Measurements from ENCODE around the gene COG2. TPM values are rescaled to one million over a fixed set of nuclear protein-coding genes. Genes with fewer than 3 reads are reported as not detected.

COG2 gene
- total and polyA plus RNA-seq, 2 experiments from 2014 or later = 14.6 to 16.4 TPM

GRCh38 chr1:230693777-230694176 is 51.5 kb downstream of the COG2 start:
- H3F3A ChIP-seq (ENCODE audit: insufficient read depth) = no peaks in the 10 kb centered on the region
- no peak for DNase-seq
- in situ Hi-C loops (cut with MboI) = no loop called here
- no peak overlapping the region for H3K27ac ChIP-seq
- H3K9ac ChIP-seq = no peak overlapping the region
- H3K79me2 ChIP-seq (ENCODE audit: insufficient read depth) = no peaks in the 10 kb centered on the region
- no peaks in the 10 kb centered on the region for H3K9me2 ChIP-seq (ENCODE audit: insufficient read depth)
- H2AFZ ChIP-seq = no peak overlapping the region
- H3K36me3 ChIP-seq (ENCODE audit: low read depth) = peaks cover 10% of the 10 kb centered on the region; the same call in 1 of the 2 replicates
- 80 to 81% methylated on average over 8 of the region's 8 CpGs for WGBS, 2 experiments (ENCODE audit: low coverage in 1 of 2, low lambda C conversion rate in 2 of 2, missing lambda C conversion rate in 2 of 2)
- no peak overlapping the region for H3K4me2 ChIP-seq (ENCODE audit: unreplicated experiment)
- no peaks in the 10 kb centered on the region for H3K9me3 ChIP-seq (ENCODE audit: low read depth)
- no peaks in the 10 kb centered on the region for H4K20me1 ChIP-seq (ENCODE audit: insufficient read depth)
- H3K27me3 ChIP-seq (replicated peaks; ENCODE audit: insufficient read depth) = no peaks in the 10 kb centered on the region
- no peak overlapping the region for H3K4me3 ChIP-seq
- no peaks in the 10 kb centered on the region for H3K4me1 ChIP-seq (ENCODE audit: insufficient read depth)
- TF ChIP-seq EZH2phosphoT487 (IDR thresholded peaks at IDR 0.05; ENCODE audit: insufficient read depth, low read depth) = no peak
- TF ChIP-seq EZH2 (IDR thresholded peaks at IDR 0.05; ENCODE audit: insufficient read depth, poor library complexity, severe bottlenecking) = no peak

GRCh38 chr1:230694464-230694863 is 52.2 kb downstream of the COG2 start:
- no peaks in the 10 kb centered on the region for H3K79me2 ChIP-seq (ENCODE audit: insufficient read depth)
- H3K27me3 ChIP-seq (replicated peaks; ENCODE audit: insufficient read depth) = no peaks in the 10 kb centered on the region
- TF ChIP-seq EZH2 (IDR thresholded peaks at IDR 0.05; ENCODE audit: insufficient read depth, poor library complexity, severe bottlenecking) (no peak), EZH2phosphoT487 (IDR thresholded peaks at IDR 0.05; ENCODE audit: insufficient read depth, low read depth) (no peak)
- no peaks in the 10 kb centered on the region for H3K4me1 ChIP-seq (ENCODE audit: insufficient read depth)
- H2AFZ ChIP-seq = no peak overlapping the region
- no peaks in the 10 kb centered on the region for H4K20me1 ChIP-seq (ENCODE audit: insufficient read depth)
- H3F3A ChIP-seq (ENCODE audit: insufficient read depth) = no peaks in the 10 kb centered on the region
- WGBS, 2 experiments (ENCODE audit: low coverage in 1 of 2, low lambda C conversion rate in 2 of 2, missing lambda C conversion rate in 2 of 2) = 87 to 88% methylated on average over 4 of the region's 4 CpGs
- peaks cover 10% of the 10 kb centered on the region; the same call in 1 of the 2 replicates for H3K36me3 ChIP-seq (ENCODE audit: low read depth)
- no peak overlapping the region for H3K27ac ChIP-seq
- no peak overlapping the region for H3K4me2 ChIP-seq (ENCODE audit: unreplicated experiment)
- H3K9me3 ChIP-seq (ENCODE audit: low read depth) = no peaks in the 10 kb centered on the region
- no peak overlapping the region for H3K4me3 ChIP-seq
- H3K9me2 ChIP-seq (ENCODE audit: insufficient read depth) = no peaks in the 10 kb centered on the region
- in situ Hi-C loops (cut with MboI) = no loop called here
- no peak for DNase-seq
- no peak overlapping the region for H3K9ac ChIP-seq

- in situ Hi-C loops (cut with MboI) = no loop called here
- Histone ChIP-seq H3K27ac (no peak overlapping the region), H3K27me3 (replicated peaks; ENCODE audit: insufficient read depth) (no peaks in the 10 kb centered on the region), H2AFZ (no peak overlapping the region), H3K4me3 (no peak overlapping the region), H3K4me1 (ENCODE audit: insufficient read depth) (no peaks in the 10 kb centered on the region), H3K9me2 (ENCODE audit: insufficient read depth) (no peaks in the 10 kb centered on the region), H3K9me3 (ENCODE audit: low read depth) (no peaks in the 10 kb centered on the region), H4K20me1 (ENCODE audit: insufficient read depth) (no peaks in the 10 kb centered on the region), H3K36me3 (ENCODE audit: low read depth) (peaks cover 9% of the 10 kb centered on the region; the same call in 1 of the 2 replicates), H3K4me2 (ENCODE audit: unreplicated experiment) (no peak overlapping the region), H3K79me2 (ENCODE audit: insufficient read depth) (no peaks in the 10 kb centered on the region), H3F3A (ENCODE audit: insufficient read depth) (no peaks in the 10 kb centered on the region), H3K9ac (no peak overlapping the region)
- TF ChIP-seq EZH2phosphoT487 (IDR thresholded peaks at IDR 0.05; ENCODE audit: insufficient read depth, low read depth) (no peak), EZH2 (IDR thresholded peaks at IDR 0.05; ENCODE audit: insufficient read depth, poor library complexity, severe bottlenecking) (no peak)
- no peak for DNase-seq
- WGBS, 2 experiments (ENCODE audit: low coverage in 1 of 2, low lambda C conversion rate in 2 of 2, missing lambda C conversion rate in 2 of 2) = 91 to 98% methylated on average over 4 of the region's 4 CpGs
Observed at GRCh38 chr1:230694991-230695390, 52.7 kb downstream of the COG2 start.

- H3K36me3 ChIP-seq (ENCODE audit: low read depth) = no peaks in the 10 kb centered on the region
Observed at GRCh38 chr1:230696218-230696617, 53.9 kb downstream of the COG2 start.

More at GRCh38 chr1:230696218-230696617, 53.9 kb downstream of the COG2 start:
- H3K9ac ChIP-seq = no peak overlapping the region
- 85 to 88% methylated on average over 8 of the region's 8 CpGs for WGBS, 2 experiments (ENCODE audit: low coverage in 1 of 2, low lambda C conversion rate in 2 of 2, missing lambda C conversion rate in 2 of 2)
- no peaks in the 10 kb centered on the region for H3K4me1 ChIP-seq (ENCODE audit: insufficient read depth)
- H3K9me2 ChIP-seq (ENCODE audit: insufficient read depth) = no peaks in the 10 kb centered on the region
- H3K27me3 ChIP-seq (replicated peaks; ENCODE audit: insufficient read depth) = no peaks in the 10 kb centered on the region
- DNase-seq = no peak
- no peak overlapping the region for H2AFZ ChIP-seq
- no peak overlapping the region for H3K4me2 ChIP-seq (ENCODE audit: unreplicated experiment)
- no peaks in the 10 kb centered on the region for H3K79me2 ChIP-seq (ENCODE audit: insufficient read depth)
- H3F3A ChIP-seq (ENCODE audit: insufficient read depth) = no peaks in the 10 kb centered on the region
- no peak overlapping the region for H3K4me3 ChIP-seq
- H3K27ac ChIP-seq = no peak overlapping the region
- in situ Hi-C loops (cut with MboI) = no loop called here
- no peak for TF ChIP-seq EZH2 (IDR thresholded peaks at IDR 0.05; ENCODE audit: insufficient read depth, poor library complexity, severe bottlenecking)
- TF ChIP-seq EZH2phosphoT487 (IDR thresholded peaks at IDR 0.05; ENCODE audit: insufficient read depth, low read depth) = no peak
- H3K9me3 ChIP-seq (ENCODE audit: low read depth) = no peaks in the 10 kb centered on the region
- no peaks in the 10 kb centered on the region for H4K20me1 ChIP-seq (ENCODE audit: insufficient read depth)

All from GM23248 (cell line).